GM12892 (cell line): ENCODE data around the gene BLZF1.
"Not testable (repeated sequence)": the region's sequence is repeated elsewhere in the genome, so short reads cannot be mapped to it uniquely, and the experiment has no call there.

ENCODE experiments used
- DNase-seq: peaks from one replicate; pipeline ENCODE4 v3.0.0; 2011; ENCODE audit not compliant: insufficient read length
- FAIRE-seq: peaks from 2 replicates; lab custom pipeline; 2011; peaks lifted over from hg19 to GRCh38; lab: Jason Lieb, UNC
- POLR2A ChIP-seq: IDR thresholded peaks from 2 replicates; pipeline ENCODE4 v1.6.1; 2011; ENCODE audit warnings: low read depth, low read length, control low read depth
- POLR2AphosphoS5 ChIP-seq: IDR thresholded peaks from 2 replicates; pipeline ENCODE4 v1.6.1; 2011; ENCODE audit warnings: low read depth, low read length, control low read depth
- TAF1 ChIP-seq: IDR thresholded peaks from 2 replicates; pipeline ENCODE4 v1.6.1; 2011; ENCODE audit warnings: low read depth, mild to moderate bottlenecking, control low read depth, low read length, borderline replicate concordance

Gene BLZF1

GRCh38 chr1:169338617-169339016, 29.4 kb upstream of the BLZF1 start:
- no peak for FAIRE-seq
- TF ChIP-seq TAF1 (no peak), POLR2AphosphoS5 (no peak), POLR2A (no peak)
- no peak for DNase-seq

- no peak for DNase-seq
- no peak for TF ChIP-seq TAF1
- no peak for TF ChIP-seq POLR2A
- TF ChIP-seq POLR2AphosphoS5 = no peak
- FAIRE-seq = no peak
These were observed 28.2 kb upstream of the BLZF1 start for GRCh38 chr1:169339773-169340172.

- TF ChIP-seq TAF1 (no peak), POLR2A (no peak), POLR2AphosphoS5 (no peak)
- FAIRE-seq (no peak), DNase-seq (no peak)
These were observed 27.1 kb upstream of the BLZF1 start for GRCh38 chr1:169340882-169341281.

GRCh38 chr1:169342096-169342495, 25.9 kb upstream of the BLZF1 start:
- FAIRE-seq, DNase-seq: not testable (repeated sequence)

- DNase-seq (no peak), FAIRE-seq (no peak)
- TF ChIP-seq POLR2A (no peak), TAF1 (no peak), POLR2AphosphoS5 (no peak)
These were observed 22.5 kb upstream of the BLZF1 start for GRCh38 chr1:169345511-169345910.

GRCh38 chr1:169346036-169346589, 21.9 kb upstream of the BLZF1 start:
- TF ChIP-seq POLR2A (no peak), POLR2AphosphoS5 (no peak)
- no peak for DNase-seq
- FAIRE-seq = no peak

- no peak for TF ChIP-seq TAF1
- TF ChIP-seq POLR2AphosphoS5 = no peak
- no peak for TF ChIP-seq POLR2A
- DNase-seq (no peak), FAIRE-seq (no peak)
These were observed 20.2 kb upstream of the BLZF1 start for GRCh38 chr1:169347688-169348382.

GRCh38 chr1:169348383-169349036, 19.5 kb upstream of the BLZF1 start:
- no peak for FAIRE-seq
- TF ChIP-seq POLR2AphosphoS5 (no peak), POLR2A (no peak), TAF1 (no peak)
- no peak for DNase-seq

GRCh38 chr1:169360415-169360814, 7.6 kb upstream of the BLZF1 start:
- no peak for FAIRE-seq
- no peak for TF ChIP-seq POLR2AphosphoS5
- TF ChIP-seq POLR2A = no peak
- no peak for TF ChIP-seq TAF1
- no peak for DNase-seq

GRCh38 chr1:169361281-169361680, 6.7 kb upstream of the BLZF1 start:
- no peak for DNase-seq
- TF ChIP-seq POLR2A (no peak), POLR2AphosphoS5 (no peak), TAF1 (no peak)
- FAIRE-seq = no peak

GRCh38 chr1:169363046-169363730, 4.8 kb upstream of the BLZF1 start:
- FAIRE-seq (peak; percentile 84), DNase-seq (no peak)
- TF ChIP-seq POLR2A (no peak), TAF1 (no peak), POLR2AphosphoS5 (no peak)

GRCh38 chr1:169364948-169365347, 3.0 kb upstream of the BLZF1 start:
- no peak for FAIRE-seq
- DNase-seq = no peak
- no peak for TF ChIP-seq POLR2A
- TF ChIP-seq POLR2AphosphoS5 = no peak
- no peak for TF ChIP-seq TAF1
